Ishikawa (cell line): Measurements from ENCODE around the gene GAST.

ENCODE experiments used
- CEBPB ChIP-seq: IDR thresholded peaks from 2 replicates; pipeline ENCODE4 v1.6.1; 2012
- CREB1 ChIP-seq: IDR thresholded peaks from 2 replicates; pipeline ENCODE4 v1.6.1; 2012; ENCODE audit warnings: low read depth
- EGR1 ChIP-seq: IDR thresholded peaks from 2 replicates; pipeline ENCODE4 v1.6.1; 2012
- EP300 ChIP-seq: IDR thresholded peaks from 2 replicates; pipeline ENCODE4 v1.6.1; 2012; ENCODE audit warnings: borderline replicate concordance
- FOXM1 ChIP-seq: IDR thresholded peaks from 2 replicates; pipeline ENCODE4 v1.6.1; 2012; ENCODE audit warnings: low read depth, borderline replicate concordance
- NFIC ChIP-seq: IDR thresholded peaks from 2 replicates; pipeline ENCODE4 v1.6.1; 2012
- RAD21 ChIP-seq: IDR thresholded peaks from 2 replicates; pipeline ENCODE4 v1.6.1; 2012; ENCODE audit warnings: low read depth
- TAF1 ChIP-seq: IDR thresholded peaks from 2 replicates; pipeline ENCODE4 v1.6.1; 2012; ENCODE audit warnings: low read depth, mild to moderate bottlenecking
- TCF12 ChIP-seq: IDR thresholded peaks from 2 replicates; pipeline ENCODE4 v1.6.1; 2012; ENCODE audit warnings: low read depth
- TEAD4 ChIP-seq: IDR thresholded peaks from 2 replicates; pipeline ENCODE4 v1.6.1; 2012
- YY1 ChIP-seq: IDR thresholded peaks from 2 replicates; pipeline ENCODE4 v1.6.1; 2012; ENCODE audit warnings: low read depth
- ZBTB7A ChIP-seq: IDR thresholded peaks from 2 replicates; pipeline ENCODE4 v1.6.1; 2012; ENCODE audit warnings: low read depth
- TF ChIP-seq, protein P1 (sequence below): IDR thresholded peaks from 2 replicates; pipeline ENCODE4 v1.6.1; 2012; ENCODE audit warnings: low read depth, mild to moderate bottlenecking
- TF ChIP-seq, protein P2 (sequence below): IDR thresholded peaks from 2 replicates; pipeline ENCODE4 v1.6.1; 2012
- TF ChIP-seq, protein P3 (sequence below): IDR thresholded peaks from 2 replicates; pipeline ENCODE4 v1.6.1; 2012

The GAST gene

DNA sequence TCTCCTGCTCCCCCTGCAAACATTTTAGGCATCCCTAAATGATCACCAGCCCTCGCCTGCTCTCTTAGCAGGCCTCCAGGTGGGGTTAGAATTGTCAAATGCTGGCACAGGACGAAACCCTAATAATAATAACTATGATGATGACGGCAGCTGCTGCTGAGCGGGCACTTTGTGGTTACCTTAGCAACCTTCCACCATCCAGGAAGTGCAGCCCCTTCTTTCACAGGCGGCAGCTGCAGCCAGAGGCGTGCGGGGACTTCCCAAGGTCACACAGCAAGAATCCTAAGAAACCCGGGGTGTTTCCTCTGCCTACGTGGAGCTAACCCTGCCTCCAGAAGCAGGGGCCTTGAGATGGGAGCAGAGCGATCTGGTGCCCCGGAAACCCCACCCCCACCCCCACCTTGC is 45.9 kb upstream of the GAST start:
- TF ChIP-seq, protein P1, sequence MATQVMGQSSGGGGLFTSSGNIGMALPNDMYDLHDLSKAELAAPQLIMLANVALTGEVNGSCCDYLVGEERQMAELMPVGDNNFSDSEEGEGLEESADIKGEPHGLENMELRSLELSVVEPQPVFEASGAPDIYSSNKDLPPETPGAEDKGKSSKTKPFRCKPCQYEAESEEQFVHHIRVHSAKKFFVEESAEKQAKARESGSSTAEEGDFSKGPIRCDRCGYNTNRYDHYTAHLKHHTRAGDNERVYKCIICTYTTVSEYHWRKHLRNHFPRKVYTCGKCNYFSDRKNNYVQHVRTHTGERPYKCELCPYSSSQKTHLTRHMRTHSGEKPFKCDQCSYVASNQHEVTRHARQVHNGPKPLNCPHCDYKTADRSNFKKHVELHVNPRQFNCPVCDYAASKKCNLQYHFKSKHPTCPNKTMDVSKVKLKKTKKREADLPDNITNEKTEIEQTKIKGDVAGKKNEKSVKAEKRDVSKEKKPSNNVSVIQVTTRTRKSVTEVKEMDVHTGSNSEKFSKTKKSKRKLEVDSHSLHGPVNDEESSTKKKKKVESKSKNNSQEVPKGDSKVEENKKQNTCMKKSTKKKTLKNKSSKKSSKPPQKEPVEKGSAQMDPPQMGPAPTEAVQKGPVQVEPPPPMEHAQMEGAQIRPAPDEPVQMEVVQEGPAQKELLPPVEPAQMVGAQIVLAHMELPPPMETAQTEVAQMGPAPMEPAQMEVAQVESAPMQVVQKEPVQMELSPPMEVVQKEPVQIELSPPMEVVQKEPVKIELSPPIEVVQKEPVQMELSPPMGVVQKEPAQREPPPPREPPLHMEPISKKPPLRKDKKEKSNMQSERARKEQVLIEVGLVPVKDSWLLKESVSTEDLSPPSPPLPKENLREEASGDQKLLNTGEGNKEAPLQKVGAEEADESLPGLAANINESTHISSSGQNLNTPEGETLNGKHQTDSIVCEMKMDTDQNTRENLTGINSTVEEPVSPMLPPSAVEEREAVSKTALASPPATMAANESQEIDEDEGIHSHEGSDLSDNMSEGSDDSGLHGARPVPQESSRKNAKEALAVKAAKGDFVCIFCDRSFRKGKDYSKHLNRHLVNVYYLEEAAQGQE, result no peak
- TF ChIP-seq, protein P2, sequence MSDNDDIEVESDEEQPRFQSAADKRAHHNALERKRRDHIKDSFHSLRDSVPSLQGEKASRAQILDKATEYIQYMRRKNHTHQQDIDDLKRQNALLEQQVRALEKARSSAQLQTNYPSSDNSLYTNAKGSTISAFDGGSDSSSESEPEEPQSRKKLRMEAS, result no peak
- TF ChIP-seq CEBPB, result no peak

DNA sequence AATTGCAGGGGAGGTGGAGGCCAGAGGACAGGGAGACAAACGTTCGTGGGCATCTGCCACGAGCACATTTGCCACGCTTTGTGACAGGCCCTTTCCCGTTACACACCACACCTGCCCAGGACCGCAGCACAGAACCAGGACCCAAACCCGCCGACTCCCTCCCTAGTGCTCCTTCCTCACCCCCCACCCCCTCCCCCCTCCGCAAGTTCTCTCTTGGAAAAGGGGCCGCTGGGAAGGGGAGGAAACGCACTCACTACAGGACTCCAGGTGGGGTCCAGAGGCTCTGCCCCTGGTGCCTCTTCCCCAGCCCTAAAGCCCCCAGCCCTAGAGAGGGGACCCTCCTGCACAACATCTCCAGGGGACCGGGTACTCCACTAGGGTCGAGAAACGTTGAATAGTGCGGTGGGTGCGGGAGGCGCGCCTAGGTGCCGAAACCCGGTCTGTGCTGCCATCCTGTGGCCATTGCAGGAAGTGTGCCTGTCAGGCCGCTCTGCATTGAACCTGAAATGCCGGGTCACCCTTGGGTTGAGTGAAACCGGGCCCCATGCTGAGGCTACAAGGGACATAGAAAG is 45.3 kb upstream of the GAST start:
- TF ChIP-seq, protein P2, result peak; percentile 44
- TF ChIP-seq TCF12 (0 out of 2 replicates have a peak, but pooled peaks have one; percentile 12), EP300 (no peak), YY1 (peak; percentile 38; the same call in 1 of the 2 replicates), EGR1 (no peak), ZBTB7A (peak; percentile 68; the same call in 1 of the 2 replicates), RAD21 (peak; percentile 89), TEAD4 (no peak)

DNA sequence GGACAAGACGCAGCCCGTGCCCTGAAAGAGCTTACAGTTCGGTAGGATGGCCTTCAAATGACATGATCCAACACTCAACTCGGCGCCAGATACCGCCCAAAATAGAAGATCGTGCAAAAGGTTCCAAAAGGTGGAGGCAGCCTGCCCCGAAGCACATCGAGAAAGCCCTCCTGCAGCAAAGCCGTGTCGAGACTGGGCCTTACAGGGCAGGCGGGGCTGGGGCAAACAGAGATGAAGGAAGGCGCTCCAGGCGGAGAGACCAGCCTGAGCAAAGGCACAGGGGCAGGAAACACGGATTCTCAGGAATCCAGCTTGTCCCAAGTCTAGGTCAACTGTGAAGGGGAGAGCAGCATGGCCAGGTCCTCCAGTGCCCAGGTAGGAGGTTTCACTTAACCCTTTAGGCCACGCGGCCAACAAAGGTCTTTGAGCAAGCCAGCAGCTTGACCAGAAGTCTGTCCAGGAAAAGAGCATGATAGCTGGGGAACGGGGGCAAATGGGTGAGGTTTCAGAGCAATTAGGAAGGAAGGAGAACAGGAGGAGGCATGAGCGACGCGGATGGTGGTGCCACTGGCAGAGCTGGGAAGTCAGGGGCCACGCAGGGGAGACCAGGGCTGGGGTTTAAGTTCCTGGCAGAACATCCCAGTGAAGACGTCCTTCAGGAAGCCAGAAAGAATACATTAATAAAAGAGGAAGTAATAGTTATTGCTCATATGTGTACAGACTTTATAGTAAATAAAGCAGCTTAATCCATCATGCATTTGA is 44.7 kb upstream of the GAST start:
- TF ChIP-seq, protein P2, result 0 out of 2 replicates have a peak, but pooled peaks have one; percentile 20
- TF ChIP-seq, protein P1, result no peak
- TF ChIP-seq TEAD4, result no peak
- no peak for TF ChIP-seq TAF1
- TF ChIP-seq NFIC, result no peak
- TF ChIP-seq, protein P3, sequence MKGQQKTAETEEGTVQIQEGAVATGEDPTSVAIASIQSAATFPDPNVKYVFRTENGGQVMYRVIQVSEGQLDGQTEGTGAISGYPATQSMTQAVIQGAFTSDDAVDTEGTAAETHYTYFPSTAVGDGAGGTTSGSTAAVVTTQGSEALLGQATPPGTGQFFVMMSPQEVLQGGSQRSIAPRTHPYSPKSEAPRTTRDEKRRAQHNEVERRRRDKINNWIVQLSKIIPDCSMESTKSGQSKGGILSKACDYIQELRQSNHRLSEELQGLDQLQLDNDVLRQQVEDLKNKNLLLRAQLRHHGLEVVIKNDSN, result no peak
- TF ChIP-seq FOXM1, result no peak
- TF ChIP-seq CREB1, result no peak
- no peak for TF ChIP-seq EGR1
- TF ChIP-seq RAD21, result no peak
- TF ChIP-seq EP300, result no peak
- no peak for TF ChIP-seq CEBPB
- TF ChIP-seq TCF12, result 0 out of 2 replicates have a peak, but pooled peaks have one; percentile 4
- TF ChIP-seq YY1, result no peak
- TF ChIP-seq ZBTB7A, result 0 out of 2 replicates have a peak, but pooled peaks have one; percentile 7

DNA sequence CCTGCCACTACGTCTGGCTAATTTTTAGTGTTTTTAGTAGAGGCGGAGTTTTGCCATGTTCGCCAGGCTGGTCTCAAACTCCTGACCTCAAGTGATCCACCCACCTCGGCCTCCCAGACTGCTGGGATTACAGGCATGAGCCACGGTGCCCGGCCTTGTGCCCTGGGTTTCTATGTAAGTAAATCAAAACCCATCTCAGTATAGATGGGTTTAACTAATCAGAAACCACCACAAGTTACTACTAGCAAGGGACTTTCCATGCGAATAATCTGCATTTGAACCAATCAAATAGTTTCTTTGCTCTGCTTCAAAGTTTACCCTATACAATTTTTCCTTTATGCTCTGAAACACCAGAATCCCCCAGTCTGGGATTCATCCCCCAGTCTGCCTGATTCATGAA is 40.0 kb upstream of the GAST start:
- TF ChIP-seq, protein P2, result no peak
- no peak for TF ChIP-seq ZBTB7A
- TF ChIP-seq, protein P1, result no peak
- no peak for TF ChIP-seq TCF12
- TF ChIP-seq YY1, result no peak
- TF ChIP-seq CREB1, result no peak
- no peak for TF ChIP-seq NFIC
- TF ChIP-seq EGR1, result no peak
- no peak for TF ChIP-seq RAD21
- TF ChIP-seq CEBPB, result no peak
- TF ChIP-seq, protein P3, result no peak
- no peak for TF ChIP-seq EP300
- TF ChIP-seq TEAD4, result no peak
- TF ChIP-seq TAF1, result no peak
- TF ChIP-seq FOXM1, result no peak
